Measurements from ENCODE around the gene DUOX2. TPM values are rescaled to one million over a fixed set of nuclear protein-coding genes. Genes with fewer than 3 reads are reported as not detected.

The DUOX2 gene
- total RNA-seq, 1 experiment from 2014 or later = 0.44 TPM

DNA sequence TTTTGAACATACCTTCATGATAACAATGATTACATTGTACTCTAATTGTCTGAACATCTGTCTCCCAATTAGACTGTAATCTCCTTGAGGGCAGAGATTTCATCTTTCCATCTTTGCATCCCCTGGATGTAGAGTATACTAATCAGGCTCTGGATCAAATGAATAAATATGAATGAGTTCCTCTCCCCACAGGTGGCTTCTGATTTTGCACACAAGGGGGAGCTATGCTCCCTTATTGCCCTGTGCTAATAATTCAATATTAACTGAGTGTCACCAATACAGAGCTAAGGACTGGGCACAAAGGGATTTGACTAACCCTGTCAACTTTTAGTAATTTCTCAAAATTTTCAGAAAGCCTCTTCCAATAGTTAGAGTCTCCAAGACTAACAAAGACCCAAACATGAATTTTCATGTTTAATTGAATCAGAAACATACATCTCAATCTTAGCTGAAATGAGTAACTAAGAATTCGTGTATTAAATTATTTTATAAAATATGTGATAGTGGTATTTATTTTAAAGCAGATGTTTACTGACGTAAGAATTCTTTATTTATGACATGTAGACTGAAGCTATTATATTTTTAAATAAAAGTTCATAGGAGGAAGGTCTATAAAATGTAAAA lies 12.7 kb upstream of the DUOX2 start:
- ATAC-seq (peak; percentile 57), DNase-seq (ENCODE audit: low read depth, low spot score) (peak; percentile 36)
- Histone ChIP-seq H3K4me3 (replicated peaks in 1 of 2; ENCODE audit: low read depth in 1 of 2, low read length in 2 of 2) (no peak overlapping the region), H3K79me2 (ENCODE audit: insufficient read depth, low read length) (no peaks in the 10 kb centered on the region), H3K4me1 (ENCODE audit: control insufficient read depth in 1 of 2, insufficient read depth in 2 of 2, low read length in 2 of 2) (peaks cover 9 to 22% of the 10 kb centered on the region in 2 experiments), H2AFZ (ENCODE audit: low read depth, low read length, poor library complexity, severe bottlenecking) (no peak overlapping the region), H3K27ac (ENCODE audit: low read depth, low read length) (no peak overlapping the region), H3K4me2 (ENCODE audit: low read length) (no peak overlapping the region), H3K9me3 (ENCODE audit: control insufficient read depth in 1 of 2, insufficient read depth in 1 of 2, low read depth in 1 of 2, low read length in 2 of 2) (no peaks in the 10 kb centered on the region), H3K27me3 (ENCODE audit: insufficient read depth, low read length) (no peaks in the 10 kb centered on the region), H3K9ac (ENCODE audit: low read length) (no peak overlapping the region), H4K20me1 (ENCODE audit: insufficient read depth) (no peaks in the 10 kb centered on the region), H3K36me3 (ENCODE audit: control insufficient read depth in 1 of 2, insufficient read depth in 2 of 2, low read length in 2 of 2) (no peaks in the 10 kb centered on the region), H3K9me2 (ENCODE audit: insufficient read depth) (no peaks in the 10 kb centered on the region)
- intact Hi-C loops (cut with micrococcal nuclease) = loop anchor here (10.0 kb wide), 1 partner anchor 162 kb away; no protein-coding TSS in a partner anchor
- RAD21 ChIA-PET (ENCODE audit: low non-redundant PET in 1 of 2, low total read pairs in 2 of 2, uncharacterized antibody in 2 of 2, unreplicated experiment in 2 of 2) = interaction anchor here (0.6 to 1.7 kb wide), 5 partner anchors 8 to 273 kb away, joined by 3 to 8 read pairs (median 3); no protein-coding TSS in a partner anchor
- TF ChIP-seq, protein P1, sequence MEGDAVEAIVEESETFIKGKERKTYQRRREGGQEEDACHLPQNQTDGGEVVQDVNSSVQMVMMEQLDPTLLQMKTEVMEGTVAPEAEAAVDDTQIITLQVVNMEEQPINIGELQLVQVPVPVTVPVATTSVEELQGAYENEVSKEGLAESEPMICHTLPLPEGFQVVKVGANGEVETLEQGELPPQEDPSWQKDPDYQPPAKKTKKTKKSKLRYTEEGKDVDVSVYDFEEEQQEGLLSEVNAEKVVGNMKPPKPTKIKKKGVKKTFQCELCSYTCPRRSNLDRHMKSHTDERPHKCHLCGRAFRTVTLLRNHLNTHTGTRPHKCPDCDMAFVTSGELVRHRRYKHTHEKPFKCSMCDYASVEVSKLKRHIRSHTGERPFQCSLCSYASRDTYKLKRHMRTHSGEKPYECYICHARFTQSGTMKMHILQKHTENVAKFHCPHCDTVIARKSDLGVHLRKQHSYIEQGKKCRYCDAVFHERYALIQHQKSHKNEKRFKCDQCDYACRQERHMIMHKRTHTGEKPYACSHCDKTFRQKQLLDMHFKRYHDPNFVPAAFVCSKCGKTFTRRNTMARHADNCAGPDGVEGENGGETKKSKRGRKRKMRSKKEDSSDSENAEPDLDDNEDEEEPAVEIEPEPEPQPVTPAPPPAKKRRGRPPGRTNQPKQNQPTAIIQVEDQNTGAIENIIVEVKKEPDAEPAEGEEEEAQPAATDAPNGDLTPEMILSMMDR (IDR thresholded peaks at IDR 0.05 in 2 of 3, conservative IDR thresholded peaks at IDR 0.05 in 1 of 3; ENCODE audit: borderline replicate concordance in 1 of 3, insufficient read depth in 1 of 3, low read depth in 2 of 3, low read length in 2 of 3) = peak; percentile 71 to 92 (median 78)
- no peak for TF ChIP-seq ELF1 (IDR thresholded peaks at IDR 0.05; ENCODE audit: borderline replicate concordance, low read depth)
- no peak for TF ChIP-seq TCF7L2 (IDR thresholded peaks at IDR 0.05; ENCODE audit: borderline replicate concordance, extremely low read depth, insufficient read depth, insufficient read length)
- TF ChIP-seq EZH2 (IDR thresholded peaks at IDR 0.05) = no peak
- TF ChIP-seq RAD21 (IDR thresholded peaks at IDR 0.05; ENCODE audit: low read depth) = peak; percentile 68
- no peak for TF ChIP-seq ZFX (IDR thresholded peaks at IDR 0.05)
- TF ChIP-seq, protein P2, sequence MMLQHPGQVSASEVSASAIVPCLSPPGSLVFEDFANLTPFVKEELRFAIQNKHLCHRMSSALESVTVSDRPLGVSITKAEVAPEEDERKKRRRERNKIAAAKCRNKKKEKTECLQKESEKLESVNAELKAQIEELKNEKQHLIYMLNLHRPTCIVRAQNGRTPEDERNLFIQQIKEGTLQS (IDR thresholded peaks at IDR 0.05) = no peak
- no peak for TF ChIP-seq JUND (IDR thresholded peaks at IDR 0.05)
- no peak for TF ChIP-seq POLR2AphosphoS5 (IDR thresholded peaks at IDR 0.05; ENCODE audit: low read depth, low read length)
- CTCF ChIA-PET = interaction anchor here (0.6 to 2.3 kb wide), 21 partner anchors 9 to 487 kb away, joined by 3 to 60 read pairs (median 3); partner anchors contain the start of gene SORD
- BruUV-seq (replicated peaks) = no TSS peak
- POLR2A ChIA-PET = no interaction called here

Measured in HCT116 (cell line).